ENCODE measurements around the gene NF2.
A peak's percentile ranks its signal among the peaks of the same experiment; 100 is the strongest.
"Not testable (repeated sequence)": the region's sequence is repeated elsewhere in the genome, so short reads cannot be mapped to it uniquely, and the experiment has no call there.

NF2 gene

GRCh38 chr22:29603358-29604075, at the start of gene NF2:
TSS of gene NF2 (plus strand) at chr22:29603633. CDS start at chr22:29603999, 366 bp downstream.
- DNase-seq (ENCODE audit: low read depth), result peak; percentile 96

GRCh38 chr22:29555065-29555644, 48.3 kb upstream of the NF2 start:
- DNase-seq (ENCODE audit: low read depth), result no peak

GRCh38 chr22:29559030-29559429, 44.4 kb upstream of the NF2 start:
- no peak for DNase-seq (ENCODE audit: low read depth)

- DNase-seq (ENCODE audit: low read depth), result no peak
Observed at GRCh38 chr22:29559853-29560252, 43.6 kb upstream of the NF2 start.

- DNase-seq (ENCODE audit: low read depth), result no peak
Observed at GRCh38 chr22:29563652-29564460, 39.6 kb upstream of the NF2 start.

GRCh38 chr22:29566513-29566912, 36.9 kb upstream of the NF2 start:
- DNase-seq (ENCODE audit: low read depth), result not testable (repeated sequence)

GRCh38 chr22:29567338-29567737, 36.1 kb upstream of the NF2 start:
- no peak for DNase-seq (ENCODE audit: low read depth)

- DNase-seq (ENCODE audit: low read depth), result no peak
Observed at GRCh38 chr22:29569011-29569678, 34.3 kb upstream of the NF2 start.

- DNase-seq (ENCODE audit: low read depth), result no peak
Observed at GRCh38 chr22:29570456-29570855, 33.0 kb upstream of the NF2 start.

- DNase-seq (ENCODE audit: low read depth), result no peak
Observed at GRCh38 chr22:29570912-29571549, 32.4 kb upstream of the NF2 start.

GRCh38 chr22:29574762-29575450, 28.5 kb upstream of the NF2 start:
- DNase-seq (ENCODE audit: low read depth), result no peak

GRCh38 chr22:29578462-29579200, 24.8 kb upstream of the NF2 start:
- DNase-seq (ENCODE audit: low read depth), result no peak

GRCh38 chr22:29580200-29580810, 23.1 kb upstream of the NF2 start:
- DNase-seq (ENCODE audit: low read depth), result no peak

GRCh38 chr22:29581799-29582198, 21.6 kb upstream of the NF2 start:
- DNase-seq (ENCODE audit: low read depth), result no peak

- DNase-seq (ENCODE audit: low read depth), result no peak
Observed at GRCh38 chr22:29584975-29585374, 18.5 kb upstream of the NF2 start.

- DNase-seq (ENCODE audit: low read depth), result not testable (repeated sequence)
Observed at GRCh38 chr22:29586193-29586705, 17.2 kb upstream of the NF2 start.

- DNase-seq (ENCODE audit: low read depth), result no peak
Observed at GRCh38 chr22:29587938-29588699, 15.3 kb upstream of the NF2 start.

GRCh38 chr22:29593923-29594322, 9.5 kb upstream of the NF2 start:
- DNase-seq (ENCODE audit: low read depth), result no peak

GRCh38 chr22:29594447-29594846, 9.0 kb upstream of the NF2 start:
- not testable (repeated sequence) for DNase-seq (ENCODE audit: low read depth)
